Measurements from ENCODE around the gene FAM13B.

Gene FAM13B

GRCh38 chr5:137939331-137939730, 93.5 kb downstream of the FAM13B start:
- H3K27ac ChIP-seq = no peak overlapping the region
- no peaks in the 10 kb centered on the region for H3K27me3 ChIP-seq (ENCODE audit: control insufficient read depth, insufficient read depth, low read length)
- H3K9me3 ChIP-seq (ENCODE audit: control insufficient read depth, low read length) = no peaks in the 10 kb centered on the region
- no peak overlapping the region for H3K4me3 ChIP-seq (ENCODE audit: low read depth, low read length)
- no peak overlapping the region for H3K4me2 ChIP-seq (ENCODE audit: low read length)
- H3K79me2 ChIP-seq = no peaks in the 10 kb centered on the region
- H3K36me3 ChIP-seq (ENCODE audit: control insufficient read depth, insufficient read depth, low read length) = no peaks in the 10 kb centered on the region
- no peak overlapping the region for H3K9ac ChIP-seq
- no peak overlapping the region for H2AFZ ChIP-seq
- H3K4me1 ChIP-seq = no peaks in the 10 kb centered on the region
- no peak for TF ChIP-seq CTCF (IDR thresholded peaks at IDR 0.05)

- Histone ChIP-seq H3K9me3 (ENCODE audit: control insufficient read depth, low read length) (no peaks in the 10 kb centered on the region), H3K27me3 (ENCODE audit: control insufficient read depth, insufficient read depth, low read length) (no peaks in the 10 kb centered on the region), H3K4me1 (no peaks in the 10 kb centered on the region), H3K4me3 (ENCODE audit: low read depth, low read length) (no peak overlapping the region), H3K9ac (no peak overlapping the region), H3K4me2 (ENCODE audit: low read length) (no peak overlapping the region), H3K27ac (no peak overlapping the region), H2AFZ (no peak overlapping the region), H3K79me2 (no peaks in the 10 kb centered on the region), H3K36me3 (ENCODE audit: control insufficient read depth, insufficient read depth, low read length) (no peaks in the 10 kb centered on the region)
- no peak for TF ChIP-seq CTCF (IDR thresholded peaks at IDR 0.05)
These were observed 94.1 kb downstream of the FAM13B start for GRCh38 chr5:137938751-137939143.

- Histone ChIP-seq H3K27me3 (ENCODE audit: control insufficient read depth, insufficient read depth, low read length) (no peaks in the 10 kb centered on the region), H3K4me1 (peaks cover 1% of the 10 kb centered on the region), H3K9me3 (ENCODE audit: control insufficient read depth, low read length) (no peaks in the 10 kb centered on the region), H3K79me2 (no peaks in the 10 kb centered on the region), H2AFZ (no peak overlapping the region), H3K27ac (no peak overlapping the region), H3K9ac (no peak overlapping the region), H3K4me3 (ENCODE audit: low read depth, low read length) (no peak overlapping the region), H3K36me3 (ENCODE audit: control insufficient read depth, insufficient read depth, low read length) (no peaks in the 10 kb centered on the region), H3K4me2 (ENCODE audit: low read length) (no peak overlapping the region)
- TF ChIP-seq CTCF (IDR thresholded peaks at IDR 0.05) = no peak
These were observed 94.7 kb downstream of the FAM13B start for GRCh38 chr5:137937994-137938750.

- Histone ChIP-seq H3K4me2 (ENCODE audit: low read length) (no peak overlapping the region), H3K9me3 (ENCODE audit: control insufficient read depth, low read length) (no peaks in the 10 kb centered on the region), H3K27me3 (ENCODE audit: control insufficient read depth, insufficient read depth, low read length) (no peaks in the 10 kb centered on the region), H3K4me1 (peaks cover 9% of the 10 kb centered on the region), H3K9ac (no peak overlapping the region), H3K36me3 (ENCODE audit: control insufficient read depth, insufficient read depth, low read length) (no peaks in the 10 kb centered on the region), H3K27ac (no peak overlapping the region), H3K79me2 (no peaks in the 10 kb centered on the region), H3K4me3 (ENCODE audit: low read depth, low read length) (no peak overlapping the region), H2AFZ (no peak overlapping the region)
- no peak for TF ChIP-seq CTCF (IDR thresholded peaks at IDR 0.05)
These were observed 97.2 kb downstream of the FAM13B start for GRCh38 chr5:137935694-137936093.

- no peaks in the 10 kb centered on the region for H3K27me3 ChIP-seq (ENCODE audit: control insufficient read depth, insufficient read depth, low read length)
- H3K9me3 ChIP-seq (ENCODE audit: control insufficient read depth, low read length) = no peaks in the 10 kb centered on the region
- H3K4me1 ChIP-seq = peaks cover 9% of the 10 kb centered on the region
- H3K79me2 ChIP-seq = no peaks in the 10 kb centered on the region
- no peak overlapping the region for H3K4me3 ChIP-seq (ENCODE audit: low read depth, low read length)
- no peak overlapping the region for H3K4me2 ChIP-seq (ENCODE audit: low read length)
- no peaks in the 10 kb centered on the region for H3K36me3 ChIP-seq (ENCODE audit: control insufficient read depth, insufficient read depth, low read length)
- H3K27ac ChIP-seq = peak overlapping the region; percentile 17
- H3K9ac ChIP-seq = no peak overlapping the region
- TF ChIP-seq CTCF (IDR thresholded peaks at IDR 0.05) = no peak
- H2AFZ ChIP-seq = no peak overlapping the region
These were observed 97.7 kb downstream of the FAM13B start for GRCh38 chr5:137935190-137935589.
